HCT116 (cell line): Measurements from ENCODE around the gene PPP1R10. TPM values are rescaled to one million over a fixed set of nuclear protein-coding genes. Genes with fewer than 3 reads are reported as not detected.
A peak's percentile ranks its signal among the peaks of the same experiment; 100 is the strongest.

Source experiments
- ATAC-seq: fragments of 200-7000 bp; cut with Tn5 transposase; 2 replicates; pipeline ENCODE4 v1.9.1; 2020; ENCODE audit warnings: mild to moderate bottlenecking, moderate library complexity
- BruUV-seq: library from RNA; stranded (reverse); fragments of 400-500 nt; replicated peaks from 2 replicates; lab custom pipeline; 2021; lab: Mats Ljungman, UMichigan
- CTCF ChIA-PET: fragments of 300-600 bp; sonication (Branson Sonifier 250); formaldehyde crosslinking; loops from one replicate; lab custom pipeline; 2021; ENCODE audit warnings: antibody characterized with exemption; lab: Charles Lee
- POLR2A ChIA-PET: fragments of 300-600, 350-600 bp; sonication (Branson Sonifier 250); formaldehyde crosslinking; loops from one replicate; lab custom pipeline; 2021; ENCODE audit warnings: antibody characterized with exemption; lab: Charles Lee
- RAD21 ChIA-PET, 2 experiments: fragments of 300-600 bp; sonication (Branson Sonifier 250); formaldehyde crosslinking; loops; one replicate each; lab custom pipeline; 2023; ENCODE audit warnings: low total read pairs in 2 of 2; ENCODE audit not compliant: uncharacterized antibody in 2 of 2, unreplicated experiment in 2 of 2, low non-redundant PET in 1 of 2; lab: Charles Lee
- DNase-seq: peaks from one replicate; pipeline ENCODE4 v3.0.0-alpha.2; 2010; ENCODE audit warnings: low read depth, low spot score
- H2AFZ ChIP-seq: fragments of 200-600 bp; shearing (Covaris generic), sonication (generic); 2 replicates; pipeline ENCODE4 v1.6.1; 2017; ENCODE audit warnings: low read depth, mixed run types, mixed read lengths, antibody characterized with exemption, low read length; ENCODE audit not compliant: poor library complexity, severe bottlenecking
- H3K27ac ChIP-seq: 2 replicates; pipeline ENCODE4 v1.5.1; 2012; ENCODE audit warnings: low read depth, low read length
- H3K27me3 ChIP-seq: fragments of 200-600 bp; sonication (generic); 2 replicates; pipeline ENCODE4 v1.6.1; 2016; ENCODE audit warnings: mixed run types, low read length, mixed read lengths; ENCODE audit not compliant: insufficient read depth
- H3K36me3 ChIP-seq, 2 experiments: fragments of 200-500 bp in 1 of 2; fragments of 200-600 bp in 1 of 2; sonication (Bioruptor generic) in 1 of 2; sonication (generic) in 1 of 2; 2 replicates each; pipeline versions ENCODE4 v1.5.1 to v1.6.1; 2014 to 2016; ENCODE audit warnings: low read length in 2 of 2, inconsistent platforms in 1 of 2, mixed read lengths in 1 of 2, mixed run types in 1 of 2; ENCODE audit not compliant: insufficient read depth in 2 of 2, control insufficient read depth in 1 of 2
- H3K4me1 ChIP-seq, 2 experiments: fragments of 200-600 bp in 1 of 2; sonication (generic) in 1 of 2; 2 replicates each; pipeline versions ENCODE4 v1.5.1 to v1.6.1; 2012 to 2017; ENCODE audit warnings: low read length in 2 of 2, inconsistent platforms in 1 of 2, mild to moderate bottlenecking in 1 of 2, mixed read lengths in 1 of 2, mixed run types in 1 of 2, moderate library complexity in 1 of 2; ENCODE audit not compliant: insufficient read depth in 2 of 2, control insufficient read depth in 1 of 2
- H3K4me2 ChIP-seq: fragments of 200-600 bp; sonication (generic); 2 replicates; pipeline ENCODE4 v1.6.1; 2017; ENCODE audit warnings: mixed run types, low read length, mixed read lengths
- H3K4me3 ChIP-seq, 2 experiments: fragments of 200-600 bp in 1 of 2; sonication (generic) in 1 of 2; replicated peaks in 1 of 2; 2 replicates each; pipeline ENCODE4 v1.5.1; 2011 to 2016; ENCODE audit warnings: low read length in 2 of 2, control low read depth in 1 of 2, low read depth in 1 of 2, mild to moderate bottlenecking in 1 of 2, mixed read lengths in 1 of 2, mixed run types in 1 of 2
- H3K79me2 ChIP-seq: fragments of 200-600 bp; sonication (generic); 2 replicates; pipeline ENCODE4 v1.6.1; 2017; ENCODE audit warnings: mild to moderate bottlenecking, mixed run types, low read length, moderate library complexity, mixed read lengths; ENCODE audit not compliant: insufficient read depth
- H3K9ac ChIP-seq: fragments of 200-600 bp; sonication (generic); 2 replicates; pipeline ENCODE4 v1.6.1; 2016; ENCODE audit warnings: low read length, mixed read lengths
- H3K9me2 ChIP-seq: fragments of 200-600 bp; sonication (generic), shearing (Covaris generic); 2 replicates; pipeline ENCODE4 v1.6.1; 2017; ENCODE audit warnings: mixed run types, mild to moderate bottlenecking, moderate library complexity; ENCODE audit not compliant: insufficient read depth
- H3K9me3 ChIP-seq, 2 experiments: fragments of 200-500 bp in 1 of 2; fragments of 200-600 bp in 1 of 2; sonication (Bioruptor generic) in 1 of 2; sonication (generic) in 1 of 2; 2 replicates each; pipeline ENCODE4 v1.6.1; 2014 to 2017; ENCODE audit warnings: low read length in 2 of 2, mixed read lengths in 2 of 2, inconsistent platforms in 1 of 2, low read depth in 1 of 2, mild to moderate bottlenecking in 1 of 2, mixed run types in 1 of 2, moderate library complexity in 1 of 2; ENCODE audit not compliant: control insufficient read depth in 1 of 2, insufficient read depth in 1 of 2
- H4K20me1 ChIP-seq: fragments of 200-600 bp; sonication (generic), shearing (Covaris generic); 2 replicates; pipeline ENCODE4 v1.6.1; 2017; ENCODE audit warnings: mixed run types, mild to moderate bottlenecking, moderate library complexity; ENCODE audit not compliant: insufficient read depth
- EGR1 ChIP-seq: IDR thresholded peaks from 2 replicates; pipeline ENCODE4 v1.6.1; 2012; ENCODE audit warnings: low read depth
- ELF1 ChIP-seq: IDR thresholded peaks from 2 replicates; pipeline ENCODE4 v1.6.1; 2012; ENCODE audit warnings: low read depth, borderline replicate concordance
- POLR2A ChIP-seq: IDR thresholded peaks from 2 replicates; pipeline ENCODE4 v1.7.0; 2011; ENCODE audit warnings: borderline replicate concordance; ENCODE audit not compliant: insufficient read depth, insufficient read length; ENCODE audit errors: extremely low read depth
- POLR2AphosphoS5 ChIP-seq: IDR thresholded peaks from 2 replicates; pipeline ENCODE4 v1.6.1; 2011; ENCODE audit warnings: mild to moderate bottlenecking, low read depth, low read length, moderate library complexity
- TCF7L2 ChIP-seq: IDR thresholded peaks from 2 replicates; pipeline ENCODE4 v1.7.0; 2011; ENCODE audit warnings: borderline replicate concordance, inconsistent platforms; ENCODE audit not compliant: insufficient read depth, insufficient read length; ENCODE audit errors: extremely low read depth
- ZBTB33 ChIP-seq: IDR thresholded peaks from 2 replicates; pipeline ENCODE4 v1.6.1; 2011; ENCODE audit warnings: mild to moderate bottlenecking, low read length, moderate library complexity; ENCODE audit not compliant: insufficient replicate concordance; ENCODE audit errors: extremely low read depth
- intact Hi-C: fragments of 100-400 bp; cut with micrococcal nuclease; formaldehyde crosslinking; loops from 2 replicates; pipeline ENCODE4 v1.10.0; 2022
- total RNA-seq: library from RNA; stranded (reverse); gene quantifications from one replicate; pipeline ENCODE4 v1.2.1, GENCODE V29; 2021; ENCODE audit not compliant: unreplicated experiment

PPP1R10 gene
- total RNA-seq, 1 experiment from 2014 or later: 104 TPM

DNA sequence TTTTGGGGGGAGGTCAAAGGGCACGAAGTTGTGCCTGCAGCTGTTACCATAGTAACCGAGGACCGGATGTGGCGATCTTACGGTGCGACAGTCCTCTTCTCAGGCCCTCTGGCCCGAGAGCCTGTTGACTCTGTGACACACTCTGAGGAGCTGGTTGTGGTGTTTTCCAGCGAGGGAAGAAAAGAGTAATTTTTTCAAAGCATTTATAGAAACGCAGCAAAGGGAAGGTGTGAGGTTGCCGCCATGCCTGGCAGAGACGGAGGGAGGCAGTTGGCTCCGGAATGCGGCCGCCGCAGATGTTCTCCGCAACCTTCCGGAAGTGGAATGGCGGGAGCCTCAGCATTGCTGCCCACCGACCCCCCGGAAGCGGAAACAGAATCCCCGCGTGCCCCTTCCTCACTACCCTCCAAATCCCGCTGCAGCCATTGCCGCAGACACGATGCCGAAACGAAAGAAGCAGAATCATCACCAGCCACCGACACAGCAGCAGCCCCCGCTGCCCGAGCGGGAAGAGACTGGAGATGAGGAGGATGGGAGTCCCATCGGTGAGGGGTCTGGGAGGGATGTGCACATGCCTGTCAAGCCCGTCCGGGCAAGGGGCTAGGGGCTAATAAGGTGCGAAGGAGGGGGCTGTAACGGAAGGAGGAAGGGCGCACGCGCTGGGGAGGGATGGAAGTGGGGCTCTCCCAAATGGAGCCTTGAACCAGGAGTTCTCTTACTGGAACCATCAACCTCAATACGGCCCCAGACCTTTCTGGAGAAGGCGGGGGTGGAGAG, 59.9 kb downstream of the PPP1R10 start, which contains the start of gene PRR3 (continued):
- no peak for TF ChIP-seq ZBTB33
- TF ChIP-seq, all 23 proteins: peak for 4

DNA sequence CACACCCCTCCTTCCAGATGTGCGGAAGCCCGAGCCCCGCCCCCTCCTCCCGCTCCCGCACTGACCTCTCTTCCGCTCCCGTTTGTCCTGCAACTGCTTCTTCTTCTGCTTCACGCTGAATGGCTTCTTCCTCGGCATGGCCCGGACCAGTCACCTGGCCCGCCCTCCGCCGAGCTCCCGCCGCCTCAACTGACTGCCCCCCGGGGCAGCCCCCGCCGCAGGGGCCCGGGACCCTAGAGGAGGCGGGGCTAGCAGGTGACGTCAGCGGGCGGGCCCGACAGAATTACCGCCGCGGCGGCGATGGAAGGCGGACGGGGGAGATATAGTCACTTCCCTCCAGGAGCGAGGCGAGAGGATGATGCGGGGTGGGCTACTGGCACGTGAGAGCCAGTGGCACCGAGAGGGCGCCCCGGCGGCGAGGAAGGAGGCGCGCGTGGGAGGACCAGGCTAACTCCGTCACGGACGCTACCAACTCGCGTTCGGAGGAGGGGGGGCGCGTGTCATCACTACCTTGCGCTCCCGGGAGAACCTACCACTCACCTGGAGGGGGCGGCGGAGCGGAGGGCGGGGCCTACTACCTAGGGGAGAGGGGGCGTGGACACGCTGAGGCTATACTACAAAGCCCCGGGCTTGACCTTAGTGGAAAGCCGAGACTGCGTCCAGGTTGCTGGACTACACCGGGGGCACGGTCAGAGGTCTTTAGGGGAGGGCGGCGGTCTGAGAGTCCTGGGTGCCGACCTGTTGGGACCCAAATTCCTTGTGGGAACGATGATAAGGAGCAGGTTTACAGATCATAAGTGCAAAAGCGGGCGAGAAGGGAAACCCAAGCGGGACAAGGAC, 60.8 kb downstream of the PPP1R10 start, which contains the start of gene GNL1:
TSS of gene GNL1 (minus strand) at position 424 of the 840 bp plus-strand sequence. CDS start at position 138, 286 bp downstream.
- peaks cover 21 to 27% of the 10 kb centered on the region in 2 experiments for H3K36me3 ChIP-seq
- peak within 1 kb of the TSS; percentile 88 to 95 for H3K4me3 ChIP-seq
- no peaks in the 10 kb centered on the region for H3K9me2 ChIP-seq
- peak within 1 kb of the TSS; percentile 98 for H3K9ac ChIP-seq
- H3K27me3 ChIP-seq: no peaks in the 10 kb centered on the region
- H4K20me1 ChIP-seq: no peaks in the 10 kb centered on the region
- H3K27ac ChIP-seq: peak within 1 kb of the TSS; percentile 96
- H3K4me1 ChIP-seq: peaks cover 10 to 23% of the 10 kb centered on the region in 2 experiments; a peak in 3 of 4 replicates
- H3K9me3 ChIP-seq: no peaks in the 10 kb centered on the region
- H3K79me2 ChIP-seq: peaks cover 54% of the 10 kb centered on the region
- peak; percentile 91 for ATAC-seq
- TF ChIP-seq TCF7L2: peak; percentile 82
- TF ChIP-seq EGR1: no peak
- TF ChIP-seq POLR2A: peak; percentile 34
- no peak for TF ChIP-seq ELF1
- TF ChIP-seq POLR2AphosphoS5: peak; percentile 76
- intact Hi-C loops: loop anchor here (1.0 to 5.0 kb wide), 2 partner anchors 15 to 161 kb away; partner anchors contain the start of genes ABCF1 and MDC1
- RAD21 ChIA-PET: no interaction called here
- POLR2A ChIA-PET: interaction anchor here (1.7 to 2.8 kb wide), 3 partner anchors 11 to 58 kb away, joined by 10 to 12 read pairs (median 10); partner anchors contain the start of gene ABCF1
- no TSS peak for BruUV-seq
- no peak within 1 kb of the TSS for H2AFZ ChIP-seq
- peak; percentile 95 for DNase-seq
- CTCF ChIA-PET: interaction anchor here (3.5 to 4.7 kb wide), 2 partner anchors 11 to 15 kb away, joined by 13 to 25 read pairs; no protein-coding TSS in a partner anchor
- H3K4me2 ChIP-seq: peak within 1 kb of the TSS; percentile 91
